ENCODE measurements around the gene PLEKHB2.
"Not testable (repeated sequence)": the region's sequence is repeated elsewhere in the genome, so short reads cannot be mapped to it uniquely, and the experiment has no call there.

The PLEKHB2 gene, protein sequence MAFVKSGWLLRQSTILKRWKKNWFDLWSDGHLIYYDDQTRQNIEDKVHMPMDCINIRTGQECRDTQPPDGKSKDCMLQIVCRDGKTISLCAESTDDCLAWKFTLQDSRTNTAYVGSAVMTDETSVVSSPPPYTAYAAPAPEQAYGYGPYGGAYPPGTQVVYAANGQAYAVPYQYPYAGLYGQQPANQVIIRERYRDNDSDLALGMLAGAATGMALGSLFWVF

DNA sequence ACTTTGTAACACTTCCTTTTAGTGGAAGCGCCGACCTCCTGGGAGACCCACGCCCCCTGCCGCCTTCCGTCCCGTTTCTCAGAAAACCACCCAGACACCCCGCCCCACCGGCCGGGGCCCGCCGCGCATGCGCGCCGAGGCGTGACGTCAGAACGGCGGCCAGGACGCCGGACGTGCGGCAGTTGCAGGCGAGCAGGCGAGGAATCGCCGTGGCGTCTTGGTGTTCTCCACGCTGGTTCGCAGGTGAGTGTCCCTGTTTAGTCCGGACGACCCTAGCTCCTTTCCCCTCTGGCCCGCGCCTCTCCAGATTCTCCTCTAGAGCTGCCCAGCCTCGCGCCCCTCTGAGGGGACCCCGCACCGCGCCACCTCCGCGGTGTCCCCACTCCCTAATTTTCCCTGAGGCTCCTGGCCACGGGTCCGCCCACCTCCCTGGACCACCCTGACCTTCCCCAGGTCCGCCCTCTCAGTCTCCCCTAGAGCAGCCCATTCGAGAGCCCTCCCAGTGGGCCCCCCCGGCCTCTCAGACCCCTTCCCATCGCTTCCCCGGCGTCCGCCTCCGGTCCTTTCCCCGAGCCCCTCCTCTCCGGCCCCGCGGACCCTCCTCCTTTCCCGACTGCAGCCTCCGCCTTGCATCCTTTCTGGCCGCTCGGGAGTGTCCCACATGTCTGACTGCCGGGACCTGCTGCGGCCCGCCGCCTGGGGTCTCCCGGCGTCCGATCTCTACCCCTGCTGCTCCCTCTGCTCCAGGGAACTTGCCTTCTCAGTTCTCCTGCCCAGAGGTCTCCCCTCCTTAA, at the start of gene PLEKHB2:
PLEKHB2 (plus strand) TSS at position 181 of the 794 bp plus-strand sequence. CDS start 15,606 bp downstream, outside the sequence.
- peak; percentile 81 to 93 for DNase-seq

DNA sequence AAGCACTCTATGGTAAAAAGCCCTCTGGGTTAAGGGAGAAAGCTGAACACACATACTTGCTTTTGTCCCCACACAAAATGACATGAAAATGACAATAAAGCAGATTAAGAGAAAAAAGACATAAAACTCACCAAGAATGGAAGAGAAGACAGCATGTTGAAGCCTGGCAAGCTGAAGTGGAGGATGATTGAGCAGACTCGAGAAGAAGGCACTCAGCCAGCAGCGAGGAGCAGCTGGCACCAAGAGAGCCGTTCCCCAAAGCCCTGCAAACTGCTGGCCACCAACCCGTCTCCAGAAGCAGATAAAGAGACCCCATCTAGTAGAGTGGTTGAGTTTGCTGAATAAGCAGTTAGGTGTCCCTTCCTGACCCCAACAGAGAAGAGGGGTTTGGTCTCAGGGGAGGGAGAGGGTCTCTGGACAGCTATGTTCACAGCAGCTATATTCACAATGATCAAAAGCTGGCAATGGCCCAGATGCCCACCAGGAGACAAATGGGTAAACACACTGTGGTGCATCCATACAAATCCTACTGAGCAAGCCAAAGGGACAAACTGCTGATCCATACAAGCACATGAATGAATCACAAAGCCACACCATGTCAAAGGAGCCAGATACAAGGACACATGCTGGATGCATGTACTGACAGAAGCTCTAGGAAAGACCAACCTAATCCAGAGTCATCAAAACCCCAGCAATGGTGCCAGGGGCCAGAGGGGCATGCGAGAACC, 48.8 kb upstream of the PLEKHB2 start:
- DNase-seq, result peak; percentile 47 to 70

DNA sequence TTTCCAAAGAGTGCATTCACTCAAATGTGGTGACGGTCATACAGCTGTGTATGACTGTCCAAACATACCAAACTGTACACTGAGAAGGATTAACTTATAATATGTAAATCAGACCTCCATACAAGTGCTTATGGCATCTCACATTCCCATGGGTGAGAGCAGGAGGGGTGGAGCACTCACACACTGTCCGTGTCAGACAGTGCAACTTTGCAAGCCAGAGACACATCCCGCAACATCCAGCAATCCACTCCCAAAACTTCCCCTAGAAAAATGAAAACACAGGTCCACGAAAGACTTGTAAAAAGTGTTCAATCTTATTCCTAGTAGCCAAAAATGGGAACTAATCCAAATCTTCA, 48.2 kb upstream of the PLEKHB2 start:
- no peak for DNase-seq

DNA sequence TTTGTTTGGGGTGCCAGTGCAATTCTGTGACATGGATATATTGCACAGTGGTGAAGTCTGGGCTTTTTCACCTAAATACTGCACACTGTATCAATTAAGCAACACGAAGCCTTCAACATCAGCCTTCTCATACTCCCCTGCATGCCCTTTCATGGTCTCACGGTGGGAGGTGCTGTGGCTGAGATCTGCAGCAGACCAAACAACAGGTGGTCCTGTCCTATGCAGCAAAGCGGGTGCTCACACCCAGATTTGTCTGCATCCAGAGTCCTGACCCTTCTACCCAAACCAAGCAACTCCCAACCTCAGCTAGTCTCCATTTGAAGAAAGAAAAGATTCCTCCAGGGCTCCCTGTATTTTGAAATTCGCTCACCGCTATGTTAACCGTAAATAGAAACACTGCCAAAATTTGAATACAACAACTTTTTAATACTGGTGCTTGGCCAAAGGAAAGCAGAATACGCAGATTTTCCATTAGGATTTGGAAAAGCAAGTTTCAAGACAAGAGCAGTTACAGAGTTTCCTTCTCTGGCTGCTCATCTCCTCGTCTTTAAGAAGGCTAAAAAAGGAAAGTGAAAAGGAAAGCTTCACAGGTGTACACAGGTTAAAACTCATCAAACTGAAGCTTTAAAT, 46.8 kb upstream of the PLEKHB2 start:
- DNase-seq, result no peak

DNA sequence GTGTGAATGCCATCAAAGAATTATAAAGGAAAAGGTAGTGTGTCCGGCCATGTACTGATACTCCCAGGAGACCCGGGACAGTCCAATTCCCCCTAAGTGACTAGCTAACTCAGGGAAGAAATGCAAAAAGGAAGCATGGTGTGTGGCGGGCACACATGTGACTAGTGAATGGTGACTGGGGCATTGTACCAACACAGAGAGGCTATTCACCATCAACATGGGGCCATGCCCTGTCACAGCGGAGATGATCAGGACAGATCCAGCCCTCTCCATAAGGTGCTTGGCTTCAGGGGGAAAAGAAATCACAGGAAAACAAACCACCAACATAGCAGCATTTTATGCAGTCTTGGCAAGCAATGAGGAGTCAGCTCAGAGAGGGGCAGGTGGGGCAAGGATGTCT, 46.2 kb upstream of the PLEKHB2 start:
- DNase-seq, result no peak

DNA sequence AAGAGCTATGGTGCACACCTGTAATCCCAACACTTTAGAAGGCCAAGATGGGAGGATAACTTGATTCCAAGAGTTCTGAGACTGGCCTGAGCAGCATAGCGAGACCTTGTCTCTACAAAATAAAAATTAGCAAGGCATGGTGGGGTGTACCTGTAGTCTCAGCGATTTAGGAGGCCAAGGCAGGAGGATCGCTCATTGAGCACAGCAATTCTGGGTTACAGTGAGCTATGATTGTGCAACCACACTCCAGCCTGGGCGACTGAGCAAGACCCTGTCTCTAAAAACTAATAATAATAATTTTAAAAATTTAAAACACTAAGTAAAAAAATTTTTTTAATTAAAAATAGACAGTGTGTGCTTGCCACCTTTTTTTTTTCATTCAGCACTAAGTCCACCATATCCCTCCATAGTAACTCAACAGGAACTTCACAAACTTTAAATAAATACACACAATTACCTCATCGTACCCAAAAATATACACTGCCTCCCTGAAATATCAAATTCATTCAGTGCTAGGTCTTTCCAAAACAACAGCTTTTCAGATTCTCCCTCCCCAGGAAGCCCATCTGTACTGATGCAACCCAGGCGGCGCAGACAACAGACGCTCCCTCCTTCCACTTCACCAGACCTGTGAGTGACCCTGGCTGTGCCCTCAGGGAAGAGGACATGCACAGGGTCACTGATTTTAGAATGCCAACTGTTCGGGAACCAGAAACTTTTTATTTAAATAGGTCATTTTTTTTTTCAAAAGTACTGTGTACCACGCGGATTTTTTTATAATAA, 41.4 kb upstream of the PLEKHB2 start:
- no peak for DNase-seq

DNA sequence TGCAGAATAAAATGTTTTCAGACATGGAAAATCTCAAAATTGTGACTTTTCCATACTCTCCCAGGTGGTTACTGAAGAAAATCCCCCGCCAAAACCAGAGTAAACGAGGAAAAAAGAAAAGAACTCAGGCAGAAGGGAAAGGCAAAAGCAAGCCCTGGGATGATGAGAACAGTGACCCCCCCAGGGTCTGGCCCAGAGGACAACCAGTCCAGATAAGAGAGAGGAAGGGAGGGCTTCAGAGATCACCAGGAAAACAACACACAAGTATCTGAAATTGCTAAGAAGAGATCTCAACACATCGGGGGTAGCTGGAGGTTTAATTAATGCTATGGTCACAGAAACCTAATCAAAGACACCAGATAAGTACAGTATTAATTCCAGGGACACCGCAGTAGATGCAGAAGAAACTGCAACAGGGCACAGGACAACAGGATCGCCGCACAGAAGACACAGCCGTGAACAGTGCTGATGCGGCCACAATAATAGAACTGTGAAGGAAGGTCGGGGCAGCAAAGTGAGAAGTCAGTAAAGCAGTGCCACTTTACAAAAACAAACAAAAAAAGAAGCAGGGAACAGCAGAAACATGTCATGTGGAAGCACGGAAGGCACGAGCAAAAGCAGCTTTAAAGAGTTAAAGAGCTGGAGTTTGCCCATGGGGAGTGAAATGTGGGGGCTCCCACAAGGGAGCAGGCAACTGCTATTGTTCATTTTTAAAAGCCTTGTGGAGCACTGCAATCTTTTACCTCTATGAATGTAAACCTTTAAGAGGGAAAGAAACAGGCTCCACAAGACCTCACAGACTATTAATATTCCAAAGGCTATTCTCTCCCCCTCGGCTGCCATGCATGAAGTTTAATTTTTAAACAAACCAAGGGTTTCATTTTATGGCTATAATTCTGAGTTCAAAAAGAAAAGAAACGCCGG, 40.3 kb upstream of the PLEKHB2 start:
- no peak for DNase-seq

DNA sequence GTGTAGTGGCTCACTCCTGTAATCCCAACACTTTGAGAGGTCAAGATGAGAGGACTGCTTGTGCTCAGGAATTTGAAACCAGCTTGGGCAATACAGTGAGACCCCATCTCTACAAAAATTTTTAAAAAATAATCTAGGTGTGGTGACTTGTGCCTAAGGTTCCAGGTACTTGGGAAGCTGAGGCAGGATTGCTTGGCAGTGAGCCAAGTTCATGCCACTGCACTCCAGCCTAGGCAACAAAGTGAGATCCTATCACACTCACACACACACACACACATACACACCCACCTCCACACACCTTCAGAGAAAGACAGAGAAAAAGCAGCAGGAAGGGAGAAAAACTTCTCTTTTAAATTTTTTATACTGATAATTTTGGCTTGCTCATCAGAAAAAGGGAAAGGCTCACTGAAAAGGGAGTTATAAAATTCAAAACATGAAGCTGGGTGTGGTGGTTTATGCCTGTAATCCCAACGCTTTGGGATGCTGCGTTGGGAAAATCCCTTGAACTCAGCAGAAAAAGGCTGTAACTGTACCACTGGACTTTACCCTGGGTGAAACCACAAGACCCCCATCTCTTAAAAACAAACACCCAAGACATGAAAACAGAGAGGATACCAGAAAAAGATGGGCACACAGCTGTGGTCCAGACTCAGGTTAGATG, 37.5 kb upstream of the PLEKHB2 start:
- DNase-seq, result no peak

DNA sequence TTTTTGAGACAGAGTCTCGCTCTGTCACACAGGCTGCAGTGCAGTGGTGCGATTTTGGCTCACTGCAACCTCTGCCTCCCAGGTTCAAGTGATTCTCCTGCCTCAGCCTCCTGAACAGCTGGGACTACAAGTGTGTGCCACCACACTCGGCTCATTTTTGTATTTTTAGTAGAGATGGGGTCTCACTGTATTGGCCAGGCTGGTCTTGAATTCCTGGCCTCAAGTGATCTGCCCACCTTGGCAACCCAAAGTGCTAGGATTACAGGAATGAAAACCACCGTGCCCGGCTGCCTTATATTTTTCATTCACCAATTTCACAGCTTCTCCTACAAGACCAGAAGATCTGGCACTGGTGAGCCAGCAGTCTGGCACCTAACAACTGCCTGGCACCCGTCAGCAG, 37.0 kb upstream of the PLEKHB2 start:
- DNase-seq, result not testable (repeated sequence)

DNA sequence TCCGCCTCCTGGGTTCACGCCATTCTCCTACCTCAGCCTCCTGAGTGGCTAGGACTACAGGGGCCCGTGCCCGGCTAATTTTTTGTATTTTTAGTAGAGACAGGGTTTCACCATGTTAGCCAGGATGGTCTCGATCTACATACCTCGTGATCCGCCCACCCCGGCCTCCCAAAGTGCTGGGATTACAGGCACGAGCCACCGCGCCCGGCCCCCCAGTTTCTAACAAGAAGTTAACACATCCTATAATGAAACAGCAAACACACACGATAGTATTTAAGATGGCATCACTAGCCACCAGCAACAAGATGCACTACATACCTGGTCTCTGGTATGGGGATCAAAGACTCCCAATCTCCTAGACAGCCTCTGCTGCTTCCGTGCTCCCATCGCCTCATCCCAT, 29.6 kb upstream of the PLEKHB2 start:
- not testable (repeated sequence) for DNase-seq

DNA sequence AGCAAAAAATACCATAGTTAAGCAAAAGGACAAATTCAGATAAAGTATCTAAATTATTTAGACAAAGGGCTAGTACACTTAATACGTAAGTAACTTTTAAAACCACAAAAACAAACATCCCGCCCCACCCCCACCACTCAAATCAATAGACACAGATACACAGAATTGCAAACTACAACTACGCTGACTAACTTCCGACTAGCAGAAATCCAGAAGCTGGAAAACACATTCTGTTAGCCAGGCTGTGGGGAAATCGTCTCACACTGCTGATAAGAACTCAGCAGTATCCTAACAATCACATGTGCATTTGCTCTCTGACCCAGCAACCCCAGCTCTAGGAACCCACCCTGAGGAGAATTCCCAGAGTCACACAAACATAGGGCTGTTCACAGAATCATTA, 28.4 kb upstream of the PLEKHB2 start:
- DNase-seq, result no peak

DNA sequence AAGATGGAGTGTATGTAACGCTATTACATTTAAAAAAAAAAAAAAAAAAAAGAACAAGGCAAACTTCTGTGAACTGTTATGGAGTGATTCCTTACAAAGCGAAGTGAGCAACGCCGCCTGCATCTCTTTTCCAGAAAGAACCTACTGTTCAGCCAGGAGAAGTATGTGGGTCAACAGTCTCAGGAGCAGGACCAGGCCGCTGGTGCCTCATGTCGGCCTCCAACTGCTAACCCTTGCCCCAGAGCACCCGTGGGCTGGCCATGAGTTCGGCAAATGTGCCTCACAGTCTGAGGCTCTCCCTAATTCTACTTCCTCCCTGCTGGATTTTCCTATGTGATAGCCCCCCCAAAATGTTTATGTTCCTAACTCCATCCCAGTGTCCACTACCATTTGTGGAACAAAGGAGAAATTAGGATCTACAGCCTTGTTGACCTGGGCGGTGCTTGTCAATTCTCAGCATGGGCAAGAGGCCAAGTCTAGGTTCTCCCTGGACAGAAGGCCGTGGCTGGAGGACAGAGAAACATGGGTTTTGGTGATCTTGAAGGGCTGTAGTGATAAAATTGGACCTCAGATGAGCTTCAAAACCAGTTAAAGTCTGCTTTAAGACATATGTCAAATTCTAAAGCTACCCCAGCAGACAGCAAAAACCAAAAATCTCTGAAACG, 27.8 kb upstream of the PLEKHB2 start:
- DNase-seq, result no peak

DNA sequence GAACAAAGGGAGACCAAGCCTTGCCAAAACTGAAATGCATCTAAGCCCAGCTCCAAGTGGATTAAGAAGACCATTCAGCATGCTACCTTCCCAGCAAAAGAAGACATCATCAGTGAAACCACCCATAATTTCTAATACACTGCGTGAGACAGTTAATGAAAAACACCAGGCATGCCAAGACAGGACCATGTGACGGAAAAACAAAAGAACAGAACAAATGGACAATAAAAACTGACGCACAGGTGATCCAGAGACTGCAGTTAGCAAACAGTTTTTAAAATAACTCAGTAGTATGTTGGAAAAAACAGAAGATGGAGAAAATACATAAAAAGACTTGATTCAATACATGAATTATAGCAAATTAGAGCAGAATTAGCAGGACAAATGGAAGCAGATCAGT, 27.2 kb upstream of the PLEKHB2 start:
- no peak for DNase-seq

DNA sequence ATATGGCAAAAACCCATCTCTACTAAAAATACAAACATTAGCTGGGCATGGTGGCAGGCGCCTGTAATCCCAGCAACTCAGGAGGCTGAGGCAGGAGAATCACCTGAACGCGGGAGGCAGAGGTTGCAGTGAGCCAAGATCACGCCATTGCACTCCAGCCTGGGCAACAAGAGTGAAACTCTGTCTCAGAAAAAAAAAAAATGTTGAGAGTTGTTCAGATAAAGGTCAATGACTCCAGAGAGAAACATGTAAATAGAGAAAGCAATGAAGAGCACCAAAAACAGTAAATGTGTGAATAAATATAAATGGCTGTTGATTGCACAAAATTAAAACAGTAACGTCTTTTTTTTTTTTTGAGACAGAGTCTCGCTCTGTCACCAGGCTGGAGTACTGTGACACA, 25.2 kb upstream of the PLEKHB2 start:
- DNase-seq, result not testable (repeated sequence)

DNA sequence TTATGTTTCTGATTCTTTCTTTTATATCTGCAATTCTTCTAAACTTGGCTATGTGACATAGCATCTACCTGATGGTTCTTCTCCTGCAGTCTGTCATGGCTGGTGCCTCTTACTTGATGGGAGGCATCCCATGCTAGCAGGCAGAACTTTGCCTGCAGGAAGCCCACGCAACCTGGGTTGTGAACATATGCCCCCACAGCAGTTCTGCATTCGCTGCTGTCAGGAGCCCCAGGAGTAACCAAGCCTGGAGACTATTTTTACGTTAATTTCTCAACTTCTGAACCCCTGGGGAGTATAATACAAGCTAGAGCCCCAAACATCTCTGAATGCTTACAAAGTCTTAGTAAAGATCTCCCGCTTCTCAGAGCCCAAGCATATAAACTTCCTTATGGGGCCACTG, 23.9 kb upstream of the PLEKHB2 start:
- DNase-seq, result no peak

DNA sequence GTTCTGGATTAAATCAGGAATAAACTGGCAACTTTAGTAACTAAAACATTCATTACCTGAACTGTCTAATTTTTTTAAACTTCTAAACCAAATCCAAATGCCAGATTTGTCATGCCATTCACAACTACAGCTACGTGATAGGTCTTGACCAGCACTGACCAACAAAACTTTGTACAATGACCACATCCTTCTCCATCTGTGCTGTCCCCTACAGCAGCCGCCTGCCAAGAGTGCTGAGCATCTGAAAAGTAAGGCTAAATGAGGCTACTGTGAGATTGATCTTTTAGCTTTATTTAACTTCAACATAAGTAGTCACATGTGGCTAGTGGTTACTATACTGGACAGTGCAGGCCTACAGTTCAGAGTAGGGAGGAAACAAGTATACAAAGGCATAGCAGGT, 19.5 kb upstream of the PLEKHB2 start:
- no peak for DNase-seq

DNA sequence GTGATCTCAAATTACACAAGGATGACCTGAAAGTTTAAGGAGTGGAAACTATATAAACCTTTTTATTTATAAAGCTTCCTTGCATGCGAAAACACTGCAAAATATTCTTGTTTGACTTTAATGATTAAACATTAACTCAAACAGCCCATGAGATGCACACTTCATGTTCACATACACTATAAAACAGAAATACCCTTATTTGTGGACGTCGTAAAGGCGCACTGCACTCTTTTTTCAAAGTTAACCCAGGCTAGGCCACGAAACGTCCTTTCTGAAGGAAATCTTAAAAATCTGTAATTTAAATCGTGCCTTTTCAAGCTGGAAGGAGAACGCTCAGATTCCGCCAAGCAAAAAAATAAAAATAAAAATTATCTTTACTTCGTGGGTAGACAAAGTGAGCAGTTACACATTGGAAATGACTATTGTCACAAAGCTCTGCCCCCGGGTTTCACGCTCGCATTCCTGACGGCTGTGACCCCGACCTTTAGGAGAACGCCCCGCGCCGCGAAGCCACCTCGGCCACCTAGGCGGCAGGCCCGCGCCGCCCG, 12.6 kb upstream of the PLEKHB2 start:
- no peak for DNase-seq

DNA sequence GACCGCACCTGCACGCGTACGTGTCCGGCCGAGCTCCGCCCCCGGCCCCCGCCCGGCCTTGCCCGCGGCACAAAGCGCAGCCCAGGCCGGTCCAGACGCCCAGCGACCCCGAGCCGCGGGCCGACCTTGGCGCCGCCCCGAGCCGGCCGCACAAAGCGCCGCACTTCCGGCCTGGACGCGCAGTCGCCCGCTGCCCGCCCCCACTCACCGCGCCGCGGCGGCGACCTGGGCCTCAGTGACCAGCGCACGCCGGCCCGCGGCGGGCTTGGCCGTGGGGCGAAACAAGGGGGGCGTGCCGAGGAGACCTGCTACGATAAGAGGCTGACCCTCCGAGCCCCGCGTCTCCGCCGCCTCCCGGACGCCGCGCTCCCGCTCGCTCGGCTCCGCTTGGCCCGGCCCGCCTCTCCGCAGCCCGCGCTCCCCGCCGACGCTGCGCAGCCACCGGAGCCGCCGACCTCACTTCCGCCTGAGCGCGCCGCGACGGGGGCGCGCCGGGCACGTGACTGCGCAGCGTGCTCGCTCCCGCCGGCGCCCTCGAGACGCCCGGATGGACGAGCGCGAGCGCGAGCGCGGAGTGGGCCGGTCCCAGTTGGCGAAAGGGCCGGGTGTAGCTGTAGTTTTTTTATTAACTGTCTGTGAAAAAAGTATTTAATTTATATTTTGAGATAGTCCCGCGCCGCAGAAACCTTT, 12.0 kb upstream of the PLEKHB2 start, which contains the start of gene FAM168B:
FAM168B (minus strand) TSS at position 455 of the 690 bp plus-strand sequence. CDS start 10,814 bp downstream, outside the sequence.
- DNase-seq, result peak; percentile 66 to 88
